DMS153 treated with DMSO at 0.1 percent for 48 hours (cell line): Measurements from ENCODE around the gene KLRF1.

Experiments used
- DNase-seq: peaks from one replicate; lab custom pipeline; 2025; ENCODE audit not compliant: unreplicated experiment; lab: John Stamatoyannopoulos, UW

The KLRF1 gene, protein sequence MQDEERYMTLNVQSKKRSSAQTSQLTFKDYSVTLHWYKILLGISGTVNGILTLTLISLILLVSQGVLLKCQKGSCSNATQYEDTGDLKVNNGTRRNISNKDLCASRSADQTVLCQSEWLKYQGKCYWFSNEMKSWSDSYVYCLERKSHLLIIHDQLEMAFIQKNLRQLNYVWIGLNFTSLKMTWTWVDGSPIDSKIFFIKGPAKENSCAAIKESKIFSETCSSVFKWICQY

GRCh38 chr12:9827209-9827888, at the start of gene KLRF1:
Gene KLRF1 (plus strand): TSS chr12:9827481. CDS start chr12:9827545, 64 bp downstream.
- DNase-seq, result no peak

GRCh38 chr12:9779209-9779608, 48.1 kb upstream of the KLRF1 start:
- DNase-seq, result no peak

DNA sequence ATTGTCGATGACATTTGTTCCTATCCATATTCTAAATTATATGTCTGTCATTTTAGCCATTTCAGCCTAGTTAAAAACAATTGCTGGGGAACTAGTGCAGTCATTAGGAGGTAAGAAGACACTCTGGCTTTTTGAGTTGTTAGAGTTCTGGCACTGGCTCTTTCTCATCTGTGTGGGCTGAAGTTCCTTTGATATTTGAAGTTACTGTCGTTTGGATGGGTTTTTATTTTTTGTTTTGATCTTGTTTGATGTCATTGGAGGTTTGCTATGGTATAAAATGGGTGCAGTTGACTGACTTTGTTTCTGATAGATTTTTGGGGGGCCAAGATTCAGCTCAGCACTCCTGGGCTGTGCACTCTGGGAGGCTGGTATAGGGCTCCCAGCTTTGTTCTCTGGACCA, 45.9 kb upstream of the KLRF1 start:
- no peak for DNase-seq

GRCh38 chr12:9782547-9783382, 44.5 kb upstream of the KLRF1 start:
- no peak for DNase-seq

DNA sequence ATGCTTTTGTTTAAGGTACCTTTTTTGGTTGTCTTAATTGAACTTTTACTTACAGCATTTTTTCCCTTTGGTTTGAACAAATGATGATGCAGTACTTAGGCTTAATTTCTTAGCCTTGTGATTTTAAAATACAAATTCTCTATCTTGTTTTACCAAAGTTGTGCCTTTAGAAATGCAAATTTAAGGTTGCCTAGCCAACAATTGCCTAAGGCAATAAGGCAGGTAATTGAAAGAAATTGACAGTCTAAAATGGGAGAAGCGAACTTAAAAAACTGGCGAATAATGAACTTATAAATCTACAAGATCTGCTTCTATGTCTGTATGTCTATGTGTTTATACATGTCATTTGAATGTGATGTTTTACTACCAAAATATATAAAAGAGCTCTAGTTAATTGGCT, 43.0 kb upstream of the KLRF1 start:
- DNase-seq, result no peak

DNA sequence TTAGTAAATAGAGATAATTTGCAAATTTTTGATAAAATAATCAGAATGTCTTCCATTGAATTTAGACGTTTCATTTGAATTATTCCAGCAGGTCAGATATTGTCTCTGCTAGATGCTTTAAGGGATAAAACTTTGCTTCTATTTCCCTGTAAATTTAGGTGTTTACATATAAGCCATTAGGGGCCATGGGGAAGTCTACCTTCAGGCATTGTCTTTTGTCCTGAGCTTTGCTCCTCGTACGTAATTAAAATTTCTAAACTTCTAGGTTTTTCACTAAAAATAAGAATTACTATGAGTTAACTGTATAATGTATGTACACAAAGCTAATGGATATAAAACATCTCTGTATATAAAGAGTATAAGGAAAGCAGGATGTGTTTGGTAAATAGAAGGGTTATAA, 42.5 kb upstream of the KLRF1 start:
- DNase-seq, result no peak

DNA sequence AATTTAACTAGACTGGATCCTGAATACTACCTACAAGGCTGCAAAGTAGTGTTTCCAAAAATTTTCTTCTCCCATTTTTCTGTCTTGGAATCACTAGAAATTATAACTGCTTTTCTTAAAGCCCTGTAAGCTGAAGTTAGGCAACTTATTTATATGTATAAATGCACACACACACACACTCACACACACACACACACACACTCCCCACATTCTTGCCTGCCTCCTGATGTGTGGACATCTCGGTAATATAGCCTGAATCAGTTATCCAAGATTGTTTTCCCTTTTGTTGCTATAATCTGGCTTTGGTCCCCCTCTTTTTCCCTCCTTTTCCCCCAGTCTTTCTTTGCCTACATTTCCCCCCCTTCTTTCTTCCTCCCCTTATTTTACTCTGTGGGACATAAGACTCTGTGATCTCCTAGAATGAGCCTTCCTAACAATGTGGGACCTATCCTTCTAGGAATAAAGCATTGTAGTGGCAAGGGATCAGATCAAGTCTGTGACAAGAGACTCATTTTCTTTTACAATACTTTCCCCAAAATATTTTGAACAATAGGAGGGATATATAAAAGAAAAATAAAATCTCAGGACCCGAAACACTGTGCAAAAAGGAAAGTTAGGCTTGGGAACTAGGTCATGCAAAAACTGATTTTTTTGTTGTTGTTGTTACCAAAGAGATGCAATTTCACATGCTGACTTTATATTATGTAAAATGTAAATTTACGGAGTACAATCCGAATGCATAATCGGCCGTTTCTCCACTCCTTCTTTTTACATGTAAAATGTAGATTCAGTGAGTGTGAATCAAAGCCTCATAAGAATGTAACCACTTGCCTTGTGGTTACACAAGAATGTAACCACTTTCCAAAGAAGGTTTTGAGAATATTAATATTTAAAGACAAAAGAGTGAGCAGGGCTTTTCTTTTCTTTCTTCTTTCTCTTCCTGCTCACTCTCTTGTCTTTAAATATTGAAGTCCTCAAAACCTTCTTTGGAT, 40.3 kb upstream of the KLRF1 start:
- DNase-seq, result no peak

DNA sequence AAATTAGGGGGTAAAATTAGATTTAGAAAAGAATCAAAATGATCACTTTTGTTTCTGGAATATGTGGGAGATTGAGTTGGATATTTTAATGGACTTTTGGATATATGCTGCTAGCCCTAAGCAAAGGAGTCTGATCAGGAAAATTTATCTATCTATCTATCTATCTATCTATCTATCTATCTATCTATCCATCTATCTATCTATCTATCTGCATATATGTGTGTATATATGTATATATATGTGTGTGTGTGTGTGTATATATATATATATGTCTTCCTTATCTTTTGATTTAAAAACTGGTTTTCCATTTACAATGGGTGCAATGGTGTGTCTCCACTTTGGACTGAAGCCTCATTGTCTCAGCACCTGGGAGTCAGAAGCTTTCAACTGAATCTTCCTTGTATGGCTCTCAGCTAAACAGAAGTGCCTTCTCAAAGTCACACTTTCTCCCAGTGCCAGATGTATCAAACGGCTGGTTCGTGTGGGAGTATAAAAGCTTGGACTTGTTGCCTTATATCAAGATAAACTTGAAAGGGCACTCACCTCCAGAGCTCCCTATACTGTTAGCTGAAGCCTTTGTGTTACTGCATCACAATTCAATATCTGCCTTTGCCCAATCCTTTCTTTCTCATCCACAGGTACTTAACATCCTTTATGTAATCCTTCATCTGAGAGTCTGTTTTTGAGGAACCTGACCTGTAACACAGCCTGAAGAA, 34.9 kb upstream of the KLRF1 start:
- DNase-seq, result no peak

- DNase-seq, result no peak
These were observed 34.2 kb upstream of the KLRF1 start for GRCh38 chr12:9792961-9793617.

GRCh38 chr12:9793779-9794395, 33.4 kb upstream of the KLRF1 start:
- no peak for DNase-seq

DNA sequence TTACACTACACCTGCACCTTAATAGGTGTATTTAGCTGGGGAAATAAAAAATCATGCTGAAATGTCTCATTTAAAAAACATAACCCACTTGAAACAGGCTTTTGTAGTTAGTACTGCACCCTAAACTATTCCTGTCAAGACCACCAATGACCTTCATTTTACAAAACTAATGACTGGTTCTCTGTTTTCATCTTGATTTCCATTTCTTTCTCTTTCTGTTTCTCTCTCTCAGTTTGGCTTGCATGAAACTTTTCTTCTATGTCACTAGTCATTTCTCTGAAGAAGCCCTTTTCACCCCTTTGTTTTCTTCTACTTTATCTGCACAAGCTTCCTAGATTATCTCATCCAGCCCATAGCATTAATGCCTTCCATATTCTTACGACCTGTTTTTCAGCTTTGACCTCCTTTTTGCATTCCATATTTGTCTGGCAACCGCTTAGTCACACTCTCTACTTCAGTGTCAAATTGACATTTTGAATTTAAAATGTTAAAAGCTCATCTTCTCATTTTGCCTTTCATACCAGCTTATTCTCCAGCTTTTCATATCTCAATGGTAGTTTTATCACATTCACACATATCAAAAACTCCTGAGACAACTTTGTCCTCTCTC, 32.7 kb upstream of the KLRF1 start:
- no peak for DNase-seq

GRCh38 chr12:9795945-9796344, 31.3 kb upstream of the KLRF1 start:
- no peak for DNase-seq

DNA sequence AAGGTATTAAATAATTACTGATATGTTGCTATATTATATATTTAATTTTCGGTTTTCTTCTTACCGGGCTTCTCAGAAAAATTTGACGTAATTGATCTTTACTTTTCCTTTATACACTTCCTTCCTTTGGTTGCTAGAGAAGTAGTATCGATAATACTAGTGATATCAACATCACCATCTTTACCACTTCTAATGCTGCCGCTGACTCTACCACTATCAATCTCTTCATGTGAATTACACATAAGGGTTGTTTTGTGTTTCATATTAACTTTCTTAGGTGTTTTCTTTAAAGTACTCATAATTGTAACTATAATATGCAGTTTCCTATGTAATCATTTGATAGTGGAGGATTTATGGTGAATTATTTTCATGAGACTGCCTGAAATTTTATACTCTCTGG, 30.9 kb upstream of the KLRF1 start:
- DNase-seq, result no peak

- DNase-seq, result no peak
These were observed 30.3 kb upstream of the KLRF1 start for GRCh38 chr12:9796971-9797370.

DNA sequence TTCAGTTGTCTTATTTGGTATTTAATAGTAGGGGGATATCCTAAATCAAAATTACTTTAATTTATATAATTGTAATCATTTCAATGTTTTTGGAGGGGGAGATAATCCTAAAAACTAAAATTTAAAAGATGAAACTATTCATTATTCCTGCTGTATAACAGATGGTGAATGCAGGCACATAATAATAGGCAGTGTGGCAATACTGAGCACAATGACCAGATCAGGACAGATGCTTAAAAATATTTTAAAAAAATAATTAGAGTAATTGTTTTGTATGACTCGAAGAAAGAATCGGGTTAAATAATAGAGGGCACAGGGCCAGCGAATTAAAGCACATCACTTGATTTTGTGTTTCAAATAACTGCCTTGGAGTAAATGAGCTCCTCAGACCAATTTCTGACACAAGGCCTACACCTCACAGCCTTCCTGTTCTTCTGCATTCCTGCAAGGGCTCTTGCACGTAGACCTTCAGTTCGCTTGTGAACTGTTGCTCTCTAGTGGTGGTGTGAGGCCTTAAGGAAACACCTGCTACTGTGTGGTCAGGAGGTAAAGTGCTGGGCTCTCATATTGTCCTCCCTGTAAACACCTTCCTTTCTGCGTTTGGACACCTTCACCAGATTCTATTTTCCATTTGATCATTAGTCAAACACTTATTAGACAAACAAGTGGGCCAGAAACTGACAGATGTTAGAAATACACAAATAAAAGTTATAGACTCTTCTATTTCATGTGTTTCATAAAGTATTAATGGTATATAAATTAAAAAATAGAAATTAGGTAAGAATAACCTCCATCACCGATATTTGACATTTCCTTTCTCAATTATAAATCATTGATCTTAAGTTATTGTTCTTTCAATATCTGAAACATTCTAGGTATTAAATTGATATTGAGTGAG, 29.3 kb upstream of the KLRF1 start:
- DNase-seq, result peak; percentile 34

- DNase-seq, result no peak
These were observed 27.3 kb upstream of the KLRF1 start for GRCh38 chr12:9799961-9800360.

DNA sequence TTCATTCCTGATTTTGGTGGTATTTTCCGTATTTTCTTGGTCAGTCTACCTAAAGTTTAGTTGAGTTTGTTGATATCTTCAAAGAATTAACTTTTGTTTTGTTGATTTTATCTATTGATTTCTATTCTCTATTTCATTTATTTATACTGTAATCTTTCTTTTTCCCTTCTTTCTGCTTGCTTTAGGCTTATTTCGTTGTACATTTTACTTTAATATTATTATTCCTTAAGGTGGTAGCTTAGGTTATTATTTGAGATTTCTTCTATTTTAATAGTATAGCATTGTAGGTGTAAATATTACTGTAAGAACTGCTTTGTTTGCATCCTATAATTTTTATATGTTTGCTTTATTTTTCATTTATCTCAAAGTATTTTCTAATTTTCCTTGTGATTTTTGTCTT, 21.4 kb upstream of the KLRF1 start:
- no peak for DNase-seq

GRCh38 chr12:9806714-9807113, 20.6 kb upstream of the KLRF1 start:
- DNase-seq, result no peak
